OCI-LY7 (cell line): ENCODE data around the gene KIF12. TPM values are rescaled to one million over a fixed set of nuclear protein-coding genes. Genes with fewer than 3 reads are reported as not detected.

Experiments used
- BruUV-seq: library from RNA; stranded (reverse); fragments of 400-500 nt; replicated peaks from 2 replicates; lab custom pipeline; 2021; lab: Mats Ljungman, UMichigan
- CTCF ChIA-PET: fragments of 300-600 bp; sonication (Branson Sonifier 250); formaldehyde crosslinking; loops from one replicate; lab custom pipeline; 2022; ENCODE audit warnings: antibody characterized with exemption; ENCODE audit not compliant: unreplicated experiment; lab: Charles Lee
- POLR2A ChIA-PET: fragments of 300-600 bp; sonication (Branson Sonifier 250); formaldehyde crosslinking; loops from one replicate; lab custom pipeline; 2022; ENCODE audit warnings: antibody characterized with exemption; lab: Charles Lee
- DNase-seq: peaks from one replicate; pipeline ENCODE4 v3.0.0-alpha.2; 2015; ENCODE audit warnings: low spot score
- H2AFZ ChIP-seq: fragments of 200-600 bp; sonication (generic), shearing (Covaris generic); 2 replicates; pipeline ENCODE4 v1.6.1; 2014; ENCODE audit warnings: mild to moderate bottlenecking, antibody characterized with exemption, low read length, moderate library complexity
- H3K27ac ChIP-seq: fragments of 200-600 bp; sonication (generic); 2 replicates; pipeline ENCODE4 v1.5.1; 2014; ENCODE audit warnings: mixed run types, low read depth, mild to moderate bottlenecking, moderate library complexity, low read length, inconsistent platforms; ENCODE audit not compliant: poor library complexity, severe bottlenecking
- H3K36me3 ChIP-seq: fragments of 200-600 bp; sonication (generic); 2 replicates; pipeline ENCODE4 v1.6.1; 2014; ENCODE audit warnings: mild to moderate bottlenecking, antibody characterized with exemption, low read length, moderate library complexity, mixed read lengths; ENCODE audit not compliant: insufficient read depth
- H3K4me1 ChIP-seq: fragments of 200-600 bp; sonication (generic); 2 replicates; pipeline ENCODE4 v1.5.1; 2014; ENCODE audit warnings: mild to moderate bottlenecking, low read length; ENCODE audit not compliant: insufficient read depth, poor library complexity, severe bottlenecking
- H3K4me2 ChIP-seq: fragments of 200-600 bp; sonication (generic); 2 replicates; pipeline ENCODE4 v1.6.1; 2014; ENCODE audit warnings: mild to moderate bottlenecking, low read length
- H3K4me3 ChIP-seq: fragments of 200-600 bp; sonication (generic); 2 replicates; pipeline ENCODE4 v1.5.1; 2014; ENCODE audit warnings: mild to moderate bottlenecking, low read depth, low read length; ENCODE audit not compliant: poor library complexity, severe bottlenecking
- H3K79me2 ChIP-seq: fragments of 200-600 bp; sonication (generic); 2 replicates; pipeline ENCODE4 v1.6.1; 2016; ENCODE audit warnings: low read depth, mild to moderate bottlenecking, low read length, moderate library complexity, mixed read lengths; ENCODE audit not compliant: insufficient read depth
- H3K9me2 ChIP-seq: fragments of 200-600 bp; sonication (generic); 2 replicates; pipeline ENCODE4 v1.6.1; 2016; ENCODE audit warnings: mild to moderate bottlenecking, low read length, mixed read lengths; ENCODE audit not compliant: insufficient read depth
- H3K9me3 ChIP-seq: fragments of 200-600 bp; sonication (generic); 2 replicates; pipeline ENCODE4 v1.6.1; 2014; ENCODE audit warnings: mild to moderate bottlenecking, mixed run types, low read length, mixed read lengths
- H4K20me1 ChIP-seq: fragments of 200-600 bp; sonication (generic); 2 replicates; pipeline ENCODE4 v1.6.1; 2014; ENCODE audit warnings: mild to moderate bottlenecking, antibody characterized with exemption, low read length, moderate library complexity, mixed read lengths; ENCODE audit not compliant: insufficient read depth
- CTCF ChIP-seq: fragments of 200-600 bp; sonication (generic); conservative IDR thresholded peaks from 2 replicates; pipeline ENCODE4 v1.5.1; 2014; ENCODE audit warnings: mild to moderate bottlenecking, antibody characterized with exemption, low read length, moderate library complexity, mixed read lengths
- EZH2phosphoT487 ChIP-seq: fragments of 200-600 bp; sonication (generic); IDR thresholded peaks from 2 replicates; pipeline ENCODE4 v1.6.1; 2018; ENCODE audit warnings: low read depth, borderline replicate concordance, mild to moderate bottlenecking, mixed run types, antibody characterized with exemption, low read length, moderate library complexity, mixed read lengths
- intact Hi-C: fragments of 100-400 bp; cut with micrococcal nuclease; formaldehyde crosslinking; loops from one replicate; pipeline ENCODE4 v1.10.0; 2022; ENCODE audit not compliant: unreplicated experiment
- total RNA-seq, 2 experiments: library from RNA; depleted of rRNA in 1 of 2; stranded (reverse); fragments of >200 nt in 1 of 2; shearing (Covaris generic) in 1 of 2; gene quantifications; 2 replicates each; pipeline ENCODE4 v1.2.3, GENCODE V29; 2014 to 2022

The KIF12 gene
- total RNA-seq, 2 experiments from 2014 or later: not detected

- no peaks in the 10 kb centered on the region for H3K79me2 ChIP-seq
- no peaks in the 10 kb centered on the region for H3K36me3 ChIP-seq
- no peak overlapping the region for H3K4me2 ChIP-seq
- TF ChIP-seq EZH2phosphoT487: no peak
- no peak for TF ChIP-seq CTCF
- H3K27ac ChIP-seq: no peak overlapping the region
- ChIA-PET CTCF (no interaction called here), POLR2A (interaction anchor here (0.5 kb wide), 1 partner anchor 19 kb away, joined by 3 read pairs; no protein-coding TSS in a partner anchor)
- H3K4me1 ChIP-seq: no peaks in the 10 kb centered on the region
- no peak overlapping the region for H2AFZ ChIP-seq
- no peaks in the 10 kb centered on the region for H3K9me3 ChIP-seq
- no peaks in the 10 kb centered on the region for H4K20me1 ChIP-seq
- no peaks in the 10 kb centered on the region for H3K9me2 ChIP-seq
- intact Hi-C loops: loop anchor here (10.0 kb wide), 1 partner anchor 55 kb away; the partner anchor contains the start of gene COL27A1
- DNase-seq: no peak
- no TSS peak for BruUV-seq
- H3K4me3 ChIP-seq: no peak overlapping the region
These were observed 678 bp upstream of the KIF12 start for GRCh38 chr9:114099669-114100270.

- no TSS peak for BruUV-seq
- no peak for DNase-seq
- no peaks in the 10 kb centered on the region for H3K79me2 ChIP-seq
- no peak overlapping the region for H3K4me2 ChIP-seq
- H3K9me2 ChIP-seq: no peaks in the 10 kb centered on the region
- H3K36me3 ChIP-seq: no peaks in the 10 kb centered on the region
- H3K9me3 ChIP-seq: no peaks in the 10 kb centered on the region
- no peak overlapping the region for H3K4me3 ChIP-seq
- intact Hi-C loops: no loop called here
- no peaks in the 10 kb centered on the region for H4K20me1 ChIP-seq
- TF ChIP-seq EZH2phosphoT487 (no peak), CTCF (no peak)
- CTCF ChIA-PET: no interaction called here
- H3K4me1 ChIP-seq: no peaks in the 10 kb centered on the region
- POLR2A ChIA-PET: no interaction called here
- no peak overlapping the region for H3K27ac ChIP-seq
- H2AFZ ChIP-seq: no peak overlapping the region
These were observed 814 bp downstream of the KIF12 start for GRCh38 chr9:114098021-114098935.
